Measurements from ENCODE around the gene PHKA1. TPM values are rescaled to one million over a fixed set of nuclear protein-coding genes. Genes with fewer than 3 reads are reported as not detected.
"Not testable (repeated sequence)": the region's sequence is repeated elsewhere in the genome, so short reads cannot be mapped to it uniquely, and the experiment has no call there.

PHKA1 gene
- total RNA-seq (ENCODE audit: low replicate concordance): 10.9 and 16.5 TPM in 2 replicates
- long read RNA-seq, partial matches to known transcripts: 4 of 6 reads
- long read RNA-seq, other reads (novel, unspliced or antisense): 2 of 6 reads

GRCh38 chrX:72713599-72714477, at the start of gene PHKA1:
Gene PHKA1, minus strand, starts transcription at chrX:72714306. Its CDS starts 426 bp downstream, at chrX:72713880.
- not testable (repeated sequence) for DNase-seq (ENCODE audit: extremely low spot score, unreplicated experiment); H3K4me1 Mint-ChIP-seq (ENCODE audit: unreplicated experiment); H3K9me3 Mint-ChIP-seq; H3K36me3 Mint-ChIP-seq; H3K27me3 Mint-ChIP-seq
- Mint-ChIP-seq H3K4me3 (peak within 1 kb of the TSS; percentile 87), H3K27ac (peak within 1 kb of the TSS; percentile 86)

- not testable (repeated sequence) for H3K4me3 Mint-ChIP-seq; H3K9me3 Mint-ChIP-seq; H3K36me3 Mint-ChIP-seq; H3K27me3 Mint-ChIP-seq; DNase-seq (ENCODE audit: extremely low spot score, unreplicated experiment); H3K27ac Mint-ChIP-seq; H3K4me1 Mint-ChIP-seq (ENCODE audit: unreplicated experiment)
Measured at GRCh38 chrX:72760454-72760853, 46.3 kb upstream of the PHKA1 start.

- DNase-seq (ENCODE audit: extremely low spot score, unreplicated experiment); H3K27ac Mint-ChIP-seq; H3K9me3 Mint-ChIP-seq; H3K27me3 Mint-ChIP-seq; H3K36me3 Mint-ChIP-seq; H3K4me3 Mint-ChIP-seq; H3K4me1 Mint-ChIP-seq (ENCODE audit: unreplicated experiment): not testable (repeated sequence)
Measured at GRCh38 chrX:72748545-72748944, 34.4 kb upstream of the PHKA1 start.

- H3K9me3 Mint-ChIP-seq; H3K27ac Mint-ChIP-seq; H3K4me3 Mint-ChIP-seq; H3K4me1 Mint-ChIP-seq (ENCODE audit: unreplicated experiment); DNase-seq (ENCODE audit: extremely low spot score, unreplicated experiment); H3K27me3 Mint-ChIP-seq; H3K36me3 Mint-ChIP-seq: not testable (repeated sequence)
Measured at GRCh38 chrX:72745546-72745945, 31.4 kb upstream of the PHKA1 start.

- Mint-ChIP-seq H3K4me1 (ENCODE audit: unreplicated experiment) (peaks cover 7% of the 10 kb centered on the region), H3K27ac (no peak overlapping the region), H3K4me3 (no peak overlapping the region), H3K36me3 (no peaks in the 10 kb centered on the region), H3K27me3 (peaks cover 4% of the 10 kb centered on the region), H3K9me3 (no peaks in the 10 kb centered on the region)
- DNase-seq (ENCODE audit: extremely low spot score, unreplicated experiment): no peak
- no peak for TF ChIP-seq CTCF (conservative IDR thresholded peaks at IDR 0.05)
Measured at GRCh38 chrX:72735561-72735960, 21.5 kb upstream of the PHKA1 start.

GRCh38 chrX:72733636-72734035, 19.5 kb upstream of the PHKA1 start:
- H3K27me3 Mint-ChIP-seq; H3K9me3 Mint-ChIP-seq; H3K4me1 Mint-ChIP-seq (ENCODE audit: unreplicated experiment); H3K4me3 Mint-ChIP-seq; H3K36me3 Mint-ChIP-seq; H3K27ac Mint-ChIP-seq; DNase-seq (ENCODE audit: extremely low spot score, unreplicated experiment): not testable (repeated sequence)

GRCh38 chrX:72727846-72728245, 13.7 kb upstream of the PHKA1 start:
- peaks cover 4% of the 10 kb centered on the region for H3K4me1 Mint-ChIP-seq (ENCODE audit: unreplicated experiment)
- H3K27me3 Mint-ChIP-seq: no peaks in the 10 kb centered on the region
- no peaks in the 10 kb centered on the region for H3K9me3 Mint-ChIP-seq
- no peak overlapping the region for H3K4me3 Mint-ChIP-seq
- DNase-seq (ENCODE audit: extremely low spot score, unreplicated experiment): no peak
- no peaks in the 10 kb centered on the region for H3K36me3 Mint-ChIP-seq
- no peak overlapping the region for H3K27ac Mint-ChIP-seq
- no peak for TF ChIP-seq CTCF (conservative IDR thresholded peaks at IDR 0.05)

- Mint-ChIP-seq H3K36me3 (no peaks in the 10 kb centered on the region), H3K4me1 (ENCODE audit: unreplicated experiment) (no peaks in the 10 kb centered on the region), H3K4me3 (no peak overlapping the region), H3K27ac (peak overlapping the region; percentile 46), H3K9me3 (no peaks in the 10 kb centered on the region), H3K27me3 (no peaks in the 10 kb centered on the region)
- TF ChIP-seq CTCF (conservative IDR thresholded peaks at IDR 0.05): no peak
- no peak for DNase-seq (ENCODE audit: extremely low spot score, unreplicated experiment)
Measured at GRCh38 chrX:72716766-72717165, 2.7 kb upstream of the PHKA1 start.
